Sigmoid colon (tissue), 4 donors: ENCODE results near the gene GABRP.

Source experiments
- EP300 ChIP-seq, 4 donors: sonication (generic); formaldehyde crosslinking; IDR thresholded peaks; one replicate each; pipeline ENCODE4 v1.6.1; 2017; ENCODE audit warnings: antibody characterized with exemption in 4 of 4
- TF ChIP-seq, protein P1 (sequence below), 4 experiments: fragments of 450-650 bp in 3 of 4; fragments of 200-600 bp in 1 of 4; IDR thresholded peaks; one replicate each; pipeline ENCODE4 v1.5.1; 2016 to 2019; ENCODE audit warnings: antibody characterized with exemption in 4 of 4, mild to moderate bottlenecking in 3 of 4, moderate library complexity in 2 of 4

DNA sequence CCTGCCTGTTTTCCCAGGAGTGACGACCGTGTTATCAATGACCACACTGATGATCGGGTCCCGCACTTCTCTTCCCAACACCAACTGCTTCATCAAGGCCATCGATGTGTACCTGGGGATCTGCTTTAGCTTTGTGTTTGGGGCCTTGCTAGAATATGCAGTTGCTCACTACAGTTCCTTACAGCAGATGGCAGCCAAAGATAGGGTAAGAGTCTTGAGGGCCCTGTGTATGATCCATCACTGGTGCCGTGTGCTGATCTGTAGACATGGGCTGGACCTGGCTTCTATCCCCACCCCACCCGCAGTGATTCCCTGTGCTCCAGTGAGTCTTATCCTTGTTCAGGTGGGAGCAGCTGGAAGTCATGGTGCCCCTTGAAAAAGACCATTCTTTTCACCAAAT is 26.0 kb downstream of the GABRP start:
- TF ChIP-seq, protein P1, sequence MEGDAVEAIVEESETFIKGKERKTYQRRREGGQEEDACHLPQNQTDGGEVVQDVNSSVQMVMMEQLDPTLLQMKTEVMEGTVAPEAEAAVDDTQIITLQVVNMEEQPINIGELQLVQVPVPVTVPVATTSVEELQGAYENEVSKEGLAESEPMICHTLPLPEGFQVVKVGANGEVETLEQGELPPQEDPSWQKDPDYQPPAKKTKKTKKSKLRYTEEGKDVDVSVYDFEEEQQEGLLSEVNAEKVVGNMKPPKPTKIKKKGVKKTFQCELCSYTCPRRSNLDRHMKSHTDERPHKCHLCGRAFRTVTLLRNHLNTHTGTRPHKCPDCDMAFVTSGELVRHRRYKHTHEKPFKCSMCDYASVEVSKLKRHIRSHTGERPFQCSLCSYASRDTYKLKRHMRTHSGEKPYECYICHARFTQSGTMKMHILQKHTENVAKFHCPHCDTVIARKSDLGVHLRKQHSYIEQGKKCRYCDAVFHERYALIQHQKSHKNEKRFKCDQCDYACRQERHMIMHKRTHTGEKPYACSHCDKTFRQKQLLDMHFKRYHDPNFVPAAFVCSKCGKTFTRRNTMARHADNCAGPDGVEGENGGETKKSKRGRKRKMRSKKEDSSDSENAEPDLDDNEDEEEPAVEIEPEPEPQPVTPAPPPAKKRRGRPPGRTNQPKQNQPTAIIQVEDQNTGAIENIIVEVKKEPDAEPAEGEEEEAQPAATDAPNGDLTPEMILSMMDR (IDR thresholded peaks at IDR 0.05) = no peak
- no peak for TF ChIP-seq EP300 (IDR thresholded peaks at IDR 0.05)
